Measurements from ENCODE around the gene ZNF444. TPM values are rescaled to one million over a fixed set of nuclear protein-coding genes. Genes with fewer than 3 reads are reported as not detected.

The ZNF444 gene
- total RNA-seq, 1 donor from 2014 or later: 28.7 TPM

- TF ChIP-seq POLR2AphosphoS5 (IDR thresholded peaks at IDR 0.05; ENCODE audit: insufficient read depth in 1 of 2, low read depth in 1 of 2): no peak
- TF ChIP-seq CTCF (IDR thresholded peaks at IDR 0.05): no peak
- no peak for TF ChIP-seq POLR2A (IDR thresholded peaks at IDR 0.05)
- no peaks in the 10 kb centered on the region for H3K27me3 ChIP-seq
- no peaks in the 10 kb centered on the region for H3K9me3 ChIP-seq
- H3K27ac ChIP-seq: no peak overlapping the region
- no peak overlapping the region for H3K4me3 ChIP-seq
- intact Hi-C loops (cut with DNase I): no loop called here
- H3K4me1 ChIP-seq: peaks cover 4% of the 10 kb centered on the region
- no peak for DNase-seq (ENCODE audit: extremely low spot score in 2 of 2)
- peaks cover 0 to 7% of the 10 kb centered on the region in 2 donors for H3K36me3 ChIP-seq
These were observed 41.2 kb upstream of the ZNF444 start for GRCh38 chr19:56099638-56100539.

- H3K4me3 ChIP-seq: no peak overlapping the region
- TF ChIP-seq POLR2AphosphoS5 (IDR thresholded peaks at IDR 0.05; ENCODE audit: insufficient read depth in 1 of 2, low read depth in 1 of 2): no peak
- H3K4me1 ChIP-seq: peaks cover 16% of the 10 kb centered on the region
- no peak for DNase-seq (ENCODE audit: extremely low spot score in 2 of 2)
- H3K27ac ChIP-seq: no peak overlapping the region
- H3K27me3 ChIP-seq: no peaks in the 10 kb centered on the region
- intact Hi-C loops (cut with DNase I): no loop called here
- H3K36me3 ChIP-seq: peaks cover 0 to 7% of the 10 kb centered on the region in 2 donors
- H3K9me3 ChIP-seq: no peaks in the 10 kb centered on the region
These were observed 40.0 kb upstream of the ZNF444 start for GRCh38 chr19:56101095-56101494.

- H3K27ac ChIP-seq: no peak overlapping the region
- H3K9me3 ChIP-seq: no peaks in the 10 kb centered on the region
- no peak overlapping the region for H3K4me3 ChIP-seq
- H3K4me1 ChIP-seq: peaks cover 24% of the 10 kb centered on the region
- no peak for DNase-seq (ENCODE audit: extremely low spot score in 2 of 2)
- peaks cover 0 to 7% of the 10 kb centered on the region in 2 donors for H3K36me3 ChIP-seq
- TF ChIP-seq POLR2AphosphoS5 (IDR thresholded peaks at IDR 0.05; ENCODE audit: insufficient read depth in 1 of 2, low read depth in 1 of 2) (no peak), CTCF (IDR thresholded peaks at IDR 0.05) (no peak), POLR2A (IDR thresholded peaks at IDR 0.05) (no peak)
- H3K27me3 ChIP-seq: no peaks in the 10 kb centered on the region
- intact Hi-C loops (cut with DNase I): no loop called here
These were observed 39.1 kb upstream of the ZNF444 start for GRCh38 chr19:56101746-56102535.

- Histone ChIP-seq H3K27me3 (no peaks in the 10 kb centered on the region), H3K9me3 (no peaks in the 10 kb centered on the region), H3K4me1 (peaks cover 36% of the 10 kb centered on the region), H3K36me3 (peaks cover 0 to 6% of the 10 kb centered on the region in 2 donors), H3K27ac (no peak overlapping the region), H3K4me3 (no peak overlapping the region)
- intact Hi-C loops (cut with DNase I): no loop called here
- DNase-seq (ENCODE audit: extremely low spot score in 2 of 2): no peak
- TF ChIP-seq POLR2A (IDR thresholded peaks at IDR 0.05) (no peak), CTCF (IDR thresholded peaks at IDR 0.05) (no peak), POLR2AphosphoS5 (IDR thresholded peaks at IDR 0.05; ENCODE audit: insufficient read depth in 1 of 2, low read depth in 1 of 2) (no peak)
These were observed 38.0 kb upstream of the ZNF444 start for GRCh38 chr19:56103027-56103614.

- Histone ChIP-seq H3K4me1 (peaks cover 49% of the 10 kb centered on the region), H3K27me3 (no peaks in the 10 kb centered on the region), H3K27ac (no peak overlapping the region), H3K9me3 (no peaks in the 10 kb centered on the region), H3K36me3 (no peaks in the 10 kb centered on the region), H3K4me3 (no peak overlapping the region)
- DNase-seq (ENCODE audit: extremely low spot score in 2 of 2): no peak
- intact Hi-C loops (cut with DNase I): no loop called here
- no peak for TF ChIP-seq POLR2A (IDR thresholded peaks at IDR 0.05)
- no peak for TF ChIP-seq CTCF (IDR thresholded peaks at IDR 0.05)
- no peak for TF ChIP-seq POLR2AphosphoS5 (IDR thresholded peaks at IDR 0.05; ENCODE audit: insufficient read depth in 1 of 2, low read depth in 1 of 2)
These were observed 36.7 kb upstream of the ZNF444 start for GRCh38 chr19:56104423-56104822.
